ENCODE results near the gene PP2D1. TPM values are rescaled to one million over a fixed set of nuclear protein-coding genes. Genes with fewer than 3 reads are reported as not detected.
"Not testable (repeated sequence)": the region's sequence is repeated elsewhere in the genome, so short reads cannot be mapped to it uniquely, and the experiment has no call there.

PP2D1 gene
- total RNA-seq, 1 experiment from 2014 or later: not detected

- peak; percentile 73 for DNase-seq (ENCODE audit: low read depth)
Observed at GRCh38 chr3:20040548-20041196, 28.6 kb upstream of the PP2D1 start.

DNA sequence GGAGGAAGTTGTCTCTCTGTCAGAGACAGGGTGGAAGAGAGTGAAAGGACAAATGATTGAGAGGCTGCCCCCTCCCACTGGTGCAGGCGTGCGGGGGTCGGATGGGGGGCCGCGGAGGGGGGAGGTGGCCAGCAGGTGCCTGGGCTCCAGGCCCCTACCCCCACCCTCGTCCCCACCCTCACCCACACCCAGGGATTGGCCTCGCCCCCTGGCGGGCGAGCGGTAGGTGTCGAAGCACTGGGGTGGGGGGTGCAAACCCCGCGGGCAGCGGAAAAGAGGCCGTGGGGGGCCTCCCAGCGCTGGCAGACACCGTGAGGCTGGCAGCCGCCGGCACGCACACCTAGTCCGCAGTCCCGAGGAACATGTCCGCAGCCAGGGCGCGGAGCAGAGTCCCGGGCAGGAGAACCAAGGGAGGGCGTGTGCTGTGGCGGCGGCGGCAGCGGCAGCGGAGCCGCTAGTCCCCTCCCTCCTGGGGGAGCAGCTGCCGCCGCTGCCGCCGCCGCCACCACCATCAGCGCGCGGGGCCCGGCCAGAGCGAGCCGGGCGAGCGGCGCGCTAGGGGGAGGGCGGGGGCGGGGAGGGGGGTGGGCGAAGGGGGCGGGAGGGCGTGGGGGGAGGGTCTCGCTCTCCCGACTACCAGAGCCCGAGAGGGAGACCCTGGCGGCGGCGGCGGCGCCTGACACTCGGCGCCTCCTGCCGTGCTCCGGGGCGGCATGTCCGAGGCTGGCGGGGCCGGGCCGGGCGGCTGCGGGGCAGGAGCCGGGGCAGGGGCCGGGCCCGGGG lies 27.9 kb upstream of the PP2D1 start, which contains the start of gene KAT2B:
Gene KAT2B, plus strand, starts transcription at position 682 of the 783 bp plus-strand sequence. Its CDS starts 32 bp downstream, at position 714.
- DNase-seq (ENCODE audit: low read depth): peak; percentile 61

DNA sequence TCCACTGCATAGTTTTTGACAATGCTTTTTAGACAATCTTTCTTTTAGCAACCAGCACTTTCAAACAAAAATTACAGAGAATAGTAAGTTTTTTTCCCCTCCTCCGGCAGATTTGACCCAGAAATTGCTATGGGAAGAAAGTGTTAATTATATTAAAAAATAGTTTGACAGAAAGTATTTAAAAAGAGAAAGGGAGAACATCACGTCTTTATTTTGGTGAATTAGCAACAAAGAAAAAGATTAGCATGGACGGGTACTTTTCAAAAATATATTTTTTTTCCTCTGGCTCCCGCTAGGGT lies 27.4 kb upstream of the PP2D1 start:
- DNase-seq (ENCODE audit: low read depth): no peak

DNA sequence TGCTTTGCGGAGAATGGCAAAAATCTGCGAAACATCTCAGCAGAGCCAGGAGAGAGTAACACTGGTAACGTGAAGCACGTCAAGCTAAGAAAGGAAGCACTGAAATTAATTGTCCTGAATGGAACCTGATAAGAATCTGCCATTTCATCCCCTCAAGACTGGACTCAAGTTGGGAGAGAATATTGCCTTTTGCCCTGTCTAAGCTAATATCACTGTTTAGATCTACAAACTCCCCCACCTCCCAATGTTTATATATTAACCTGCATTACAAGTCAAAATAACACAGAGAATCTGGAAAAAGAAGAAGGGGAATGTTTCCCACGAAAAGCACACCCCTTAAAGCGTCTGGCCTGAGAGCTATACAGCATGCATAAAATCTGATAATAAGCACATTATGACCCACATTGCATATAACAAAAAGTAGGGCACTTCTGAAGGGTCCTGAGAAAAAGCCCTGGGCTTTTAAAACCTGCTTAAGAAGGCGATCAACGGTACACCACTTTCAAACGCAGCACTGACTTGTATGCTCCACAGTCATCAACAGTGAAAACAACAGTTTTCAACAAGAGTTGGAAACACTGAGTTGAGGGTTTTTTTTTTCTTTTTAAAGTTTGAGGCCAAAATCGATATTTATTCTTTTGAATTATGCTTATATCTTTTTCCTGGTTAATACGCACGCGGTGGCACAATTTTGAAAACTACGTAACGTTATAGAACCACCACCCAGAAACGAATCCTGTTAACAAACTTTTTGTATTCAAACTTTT lies 26.8 kb upstream of the PP2D1 start:
- no peak for DNase-seq (ENCODE audit: low read depth)

GRCh38 chr3:20037255-20037996 lies 25.4 kb upstream of the PP2D1 start:
- DNase-seq (ENCODE audit: low read depth): no peak

DNA sequence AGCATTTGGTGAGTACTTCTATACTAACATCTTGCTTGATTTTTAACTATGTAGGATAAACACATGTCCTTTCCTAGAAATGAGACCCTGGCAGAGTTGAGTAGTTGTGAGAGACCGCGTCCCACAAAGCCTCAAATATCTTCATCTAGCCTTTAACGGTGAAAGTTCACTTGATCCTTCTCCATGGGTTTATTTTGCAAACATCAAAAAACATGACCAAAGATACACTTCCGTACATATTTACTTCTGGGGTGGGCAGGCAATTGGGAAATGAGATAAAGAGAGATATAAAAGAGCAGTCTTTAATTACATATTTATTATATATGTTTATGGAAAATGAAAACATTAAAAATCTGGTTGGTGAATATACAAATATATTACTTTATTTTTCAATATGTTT lies 23.0 kb upstream of the PP2D1 start:
- DNase-seq (ENCODE audit: low read depth): no peak

- not testable (repeated sequence) for DNase-seq (ENCODE audit: low read depth)
Observed at GRCh38 chr3:20031939-20032338, 19.9 kb upstream of the PP2D1 start.

DNA sequence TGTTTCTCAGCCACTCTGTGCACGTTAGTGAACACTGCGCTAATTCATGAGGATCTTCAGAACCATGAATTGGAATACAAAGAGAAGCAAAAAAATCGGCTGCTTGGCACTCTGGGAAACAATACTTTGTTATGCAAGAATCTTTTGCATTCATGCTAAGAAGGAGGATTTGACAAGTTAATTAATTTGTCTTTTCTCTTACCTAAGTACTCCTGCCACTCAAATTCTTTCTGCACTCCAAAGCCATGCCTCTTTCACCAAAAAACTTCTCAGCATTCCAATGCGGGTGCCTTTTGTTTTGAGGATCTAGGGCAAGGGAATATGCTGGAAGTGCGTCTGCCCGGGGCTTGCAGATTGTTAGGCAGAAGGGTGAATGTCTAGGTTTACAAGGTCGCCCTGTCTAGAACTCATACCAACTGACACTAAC lies 16.9 kb upstream of the PP2D1 start:
- DNase-seq (ENCODE audit: low read depth): no peak

DNA sequence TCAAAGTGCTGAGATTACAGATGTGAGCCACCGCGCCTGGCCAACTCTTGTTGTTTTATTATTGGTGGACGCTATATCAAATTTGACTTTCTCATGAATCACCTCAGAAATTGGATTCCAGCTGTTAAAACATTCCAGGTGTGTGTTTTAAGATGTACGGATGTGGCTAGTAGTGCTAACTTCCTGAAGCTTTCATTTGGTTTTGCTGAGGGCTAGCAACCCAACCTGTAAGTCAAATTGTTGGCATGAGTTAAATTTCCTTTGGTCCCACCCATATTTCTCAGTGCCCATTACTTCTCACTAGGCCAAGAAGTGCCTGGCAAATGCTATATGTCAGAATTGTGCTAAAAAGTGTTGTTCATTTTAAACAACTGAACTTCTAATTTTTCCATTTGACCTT lies 15.1 kb upstream of the PP2D1 start:
- no peak for DNase-seq (ENCODE audit: low read depth)

DNA sequence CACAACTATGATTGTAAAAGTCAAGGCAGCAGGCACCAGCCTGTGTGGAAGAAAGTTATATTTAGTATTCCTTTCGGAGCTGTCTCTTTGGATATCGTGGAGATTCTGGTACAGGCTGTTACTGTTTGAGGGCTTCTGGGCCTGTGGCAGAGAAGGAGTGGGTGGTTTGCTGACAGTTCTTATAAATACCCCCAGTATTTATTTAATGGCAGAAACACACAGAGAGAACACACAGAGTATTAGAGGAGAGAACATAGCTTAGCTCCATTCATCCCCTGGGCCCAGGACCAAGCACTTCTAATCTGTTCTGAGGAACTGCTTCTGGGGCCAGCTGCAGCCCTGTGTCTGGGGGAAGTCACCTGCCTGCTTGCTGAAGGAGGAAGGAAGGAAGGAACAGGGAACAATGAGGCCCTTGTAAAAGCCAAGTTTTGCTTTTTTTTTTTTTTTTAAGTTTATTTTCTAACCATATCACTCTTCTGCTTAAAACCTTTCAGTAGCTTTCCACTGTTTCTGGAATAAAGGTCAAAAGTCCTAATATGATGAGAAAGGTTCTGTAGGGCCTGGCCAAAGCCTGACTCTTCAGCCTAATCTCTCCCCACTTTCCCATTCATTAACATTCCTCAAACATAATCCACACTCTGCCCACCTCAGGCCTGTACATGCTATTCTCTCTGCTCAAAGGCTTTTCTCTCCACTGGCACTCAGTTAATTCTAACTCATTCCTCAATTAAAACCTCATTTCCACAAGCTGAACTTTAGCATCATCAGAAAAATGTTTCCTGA lies 11.8 kb upstream of the PP2D1 start:
- DNase-seq (ENCODE audit: low read depth): no peak

GRCh38 chr3:20022954-20023622 lies 11.0 kb upstream of the PP2D1 start:
- DNase-seq (ENCODE audit: low read depth): no peak

DNA sequence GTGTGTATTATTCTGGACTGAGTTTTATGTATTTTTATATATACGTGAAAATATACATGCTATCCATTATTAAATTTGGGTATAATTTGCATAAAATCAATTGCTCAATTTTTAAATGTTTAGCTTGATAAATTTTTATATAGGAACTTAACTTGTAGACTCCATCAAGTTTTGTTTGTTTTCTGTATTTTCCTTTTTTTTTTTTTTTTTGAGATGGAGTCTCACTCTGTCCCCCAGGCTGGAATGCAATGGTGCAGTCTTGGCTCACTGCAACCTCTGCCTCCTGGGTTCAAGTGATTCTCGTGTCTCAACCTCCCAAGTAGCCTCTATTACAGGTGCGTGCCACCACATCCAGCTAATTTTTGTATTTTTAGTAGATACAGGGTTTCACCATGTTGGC lies 4.0 kb upstream of the PP2D1 start:
- not testable (repeated sequence) for DNase-seq (ENCODE audit: low read depth)

DNA sequence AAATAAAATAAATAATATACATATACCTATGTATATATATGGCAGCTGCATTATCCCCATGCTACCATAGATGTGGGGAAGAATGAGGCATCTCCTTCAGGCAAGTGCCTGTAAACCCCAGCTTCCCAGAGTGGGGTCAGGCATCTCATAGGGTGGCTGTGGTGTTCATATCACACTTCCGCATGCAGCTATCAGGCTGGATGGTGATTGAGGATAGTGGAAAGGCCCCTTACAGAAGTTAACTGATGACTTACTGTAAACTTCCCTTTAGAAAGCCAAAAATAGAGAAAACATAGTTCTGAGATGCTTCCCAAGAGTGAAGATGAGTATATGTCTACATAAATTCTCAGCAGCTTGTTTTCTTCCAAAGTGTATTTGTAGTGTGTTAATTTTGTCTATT lies 3.5 kb upstream of the PP2D1 start:
- no peak for DNase-seq (ENCODE audit: low read depth)

GRCh38 chr3:20013396-20013795 lies 1.3 kb upstream of the PP2D1 start:
- DNase-seq (ENCODE audit: low read depth): no peak

DNA sequence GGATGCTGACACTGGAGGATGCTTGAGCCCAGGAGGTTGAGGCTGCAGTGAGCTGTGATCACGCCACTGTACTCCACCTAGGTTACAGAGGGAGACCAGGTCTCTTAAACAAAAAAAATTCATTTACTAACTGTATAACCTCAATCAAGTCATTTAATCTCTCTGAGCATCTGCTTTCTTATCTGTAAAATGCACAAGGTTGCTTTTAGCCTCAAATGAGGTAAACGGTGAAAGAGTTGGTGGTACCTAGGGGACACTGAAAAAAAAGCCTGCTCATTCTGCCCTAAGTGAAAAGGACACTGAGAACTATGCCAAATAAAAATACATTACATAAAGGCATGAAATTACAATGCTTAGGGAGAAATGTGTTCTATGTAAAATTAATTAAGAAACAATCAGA lies 3.4 kb downstream of the PP2D1 start:
- no peak for DNase-seq (ENCODE audit: low read depth)

- DNase-seq (ENCODE audit: low read depth): no peak
Observed at GRCh38 chr3:20007960-20008359, 4.1 kb downstream of the PP2D1 start.

GRCh38 chr3:20001932-20002331 lies 10.1 kb downstream of the PP2D1 start:
- no peak for DNase-seq (ENCODE audit: low read depth)

- no peak for DNase-seq (ENCODE audit: low read depth)
Observed at GRCh38 chr3:19997502-19997901, 14.6 kb downstream of the PP2D1 start.

DNA sequence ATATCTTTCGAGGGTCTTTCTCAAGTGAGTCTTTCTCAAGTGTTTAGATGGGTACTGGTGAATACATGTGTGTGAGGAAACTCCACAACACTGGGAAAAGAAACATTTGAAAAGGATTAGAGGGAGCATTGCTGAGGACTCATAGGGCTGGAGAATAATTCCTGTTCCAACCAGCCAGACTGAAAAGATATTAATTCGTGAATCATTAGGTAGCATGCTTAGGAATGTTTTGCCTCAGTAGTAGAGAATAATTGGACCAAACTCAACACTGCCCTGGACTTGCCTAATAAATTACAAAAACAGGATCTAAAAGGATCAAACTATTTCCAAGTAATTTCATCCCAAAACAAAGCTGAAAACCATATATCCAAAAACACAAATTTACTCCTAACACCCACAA lies 17.3 kb downstream of the PP2D1 start:
- no peak for DNase-seq (ENCODE audit: low read depth)

DNA sequence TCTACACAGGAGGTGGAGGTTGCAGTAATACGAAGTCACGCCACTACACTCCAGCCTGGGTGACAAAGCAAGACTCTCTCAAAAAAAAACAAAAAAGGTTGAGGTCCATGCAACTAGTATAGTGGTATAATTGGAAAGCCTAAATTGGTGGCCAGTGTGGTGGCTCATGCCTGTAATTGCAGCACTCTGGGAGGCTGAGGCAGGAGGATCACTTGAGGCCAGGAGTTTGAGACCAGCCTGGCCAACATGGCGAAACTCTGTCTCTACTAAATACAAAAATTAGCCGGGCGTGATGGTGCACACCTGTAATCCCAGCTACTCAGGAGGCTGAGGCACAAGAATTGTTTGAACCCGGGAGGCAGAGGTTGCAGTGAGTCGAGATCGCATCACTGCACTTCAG lies 23.2 kb downstream of the PP2D1 start:
- not testable (repeated sequence) for DNase-seq (ENCODE audit: low read depth)

- DNase-seq (ENCODE audit: low read depth): peak; percentile 46
Observed at GRCh38 chr3:19972054-19972453, 40.0 kb downstream of the PP2D1 start.

Measured in M059J (cell line).